Measurements from ENCODE around the gene ICOS. TPM values are rescaled to one million over a fixed set of nuclear protein-coding genes. Genes with fewer than 3 reads are reported as not detected.

Gene ICOS
- total RNA-seq, 1 experiment from 2014 or later = not detected

DNA sequence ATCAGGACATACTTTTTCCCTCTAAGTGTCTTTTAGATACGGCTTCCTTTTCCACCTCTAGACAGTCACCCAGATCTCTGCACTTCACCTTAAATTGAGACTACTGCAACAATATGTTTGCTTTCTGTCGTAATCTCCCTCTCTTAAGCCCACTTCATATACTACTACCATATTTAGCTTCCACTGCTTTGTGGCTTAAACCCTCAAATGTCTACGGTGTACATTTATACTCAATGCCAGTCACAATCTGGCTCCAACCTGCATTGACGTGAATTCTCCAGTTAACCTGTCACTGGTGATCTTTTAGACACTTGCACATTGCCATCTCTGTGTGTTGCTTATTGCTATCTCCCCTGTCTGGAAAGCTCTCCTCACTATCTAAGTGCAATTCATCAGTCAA is 56.4 kb downstream of the ICOS start:
- CTCF ChIA-PET = no interaction called here
- POLR2A ChIA-PET (ENCODE audit: unreplicated experiment) = no interaction called here
- Histone ChIP-seq H3K27ac (no peak overlapping the region), H3F3A (ENCODE audit: insufficient read depth, low read depth) (no peaks in the 10 kb centered on the region), H3K36me3 (ENCODE audit: low read depth) (no peaks in the 10 kb centered on the region), H4K20me1 (ENCODE audit: insufficient read depth) (no peaks in the 10 kb centered on the region), H3K9me2 (ENCODE audit: insufficient read depth) (no peaks in the 10 kb centered on the region), H3K79me2 (ENCODE audit: low read depth) (no peaks in the 10 kb centered on the region), H3K4me1 (replicated peaks; ENCODE audit: insufficient read depth) (no peaks in the 10 kb centered on the region), H2AFZ (no peak overlapping the region), H3K27me3 (ENCODE audit: insufficient read depth, low read depth) (no peaks in the 10 kb centered on the region), H3K4me2 (no peak overlapping the region), H3K9me3 (ENCODE audit: insufficient read depth, low read depth) (no peaks in the 10 kb centered on the region), H3K4me3 (no peak overlapping the region)
- intact Hi-C loops (cut with micrococcal nuclease; ENCODE audit: unreplicated experiment) = no loop called here
- TF ChIP-seq EZH2 (IDR thresholded peaks at IDR 0.05; ENCODE audit: low read depth) = no peak
- TF ChIP-seq, protein P1, sequence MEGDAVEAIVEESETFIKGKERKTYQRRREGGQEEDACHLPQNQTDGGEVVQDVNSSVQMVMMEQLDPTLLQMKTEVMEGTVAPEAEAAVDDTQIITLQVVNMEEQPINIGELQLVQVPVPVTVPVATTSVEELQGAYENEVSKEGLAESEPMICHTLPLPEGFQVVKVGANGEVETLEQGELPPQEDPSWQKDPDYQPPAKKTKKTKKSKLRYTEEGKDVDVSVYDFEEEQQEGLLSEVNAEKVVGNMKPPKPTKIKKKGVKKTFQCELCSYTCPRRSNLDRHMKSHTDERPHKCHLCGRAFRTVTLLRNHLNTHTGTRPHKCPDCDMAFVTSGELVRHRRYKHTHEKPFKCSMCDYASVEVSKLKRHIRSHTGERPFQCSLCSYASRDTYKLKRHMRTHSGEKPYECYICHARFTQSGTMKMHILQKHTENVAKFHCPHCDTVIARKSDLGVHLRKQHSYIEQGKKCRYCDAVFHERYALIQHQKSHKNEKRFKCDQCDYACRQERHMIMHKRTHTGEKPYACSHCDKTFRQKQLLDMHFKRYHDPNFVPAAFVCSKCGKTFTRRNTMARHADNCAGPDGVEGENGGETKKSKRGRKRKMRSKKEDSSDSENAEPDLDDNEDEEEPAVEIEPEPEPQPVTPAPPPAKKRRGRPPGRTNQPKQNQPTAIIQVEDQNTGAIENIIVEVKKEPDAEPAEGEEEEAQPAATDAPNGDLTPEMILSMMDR (conservative IDR thresholded peaks at IDR 0.05) = no peak
- BruUV-seq (replicated peaks) = no TSS peak
- DNase-seq = no peak

DNA sequence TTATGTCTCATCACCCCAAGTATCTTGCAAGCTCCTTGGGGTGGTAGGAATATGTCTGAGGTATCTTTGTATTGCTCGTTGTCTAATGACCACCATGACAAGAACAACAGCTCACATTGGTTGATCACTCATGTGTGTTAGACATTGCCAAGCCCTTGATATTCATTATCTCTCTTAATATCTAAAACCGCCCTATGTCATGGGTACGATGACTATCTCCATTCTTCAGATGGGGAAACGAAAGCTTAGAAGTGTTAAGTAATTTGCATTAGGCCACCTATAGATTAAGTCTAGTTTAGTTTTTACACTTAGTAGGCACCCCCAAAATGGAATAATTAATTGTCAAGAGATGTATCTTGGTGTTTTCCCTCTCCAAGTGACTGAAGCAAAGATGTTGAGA is 57.0 kb downstream of the ICOS start:
- no peaks in the 10 kb centered on the region for H3K79me2 ChIP-seq (ENCODE audit: low read depth)
- H3F3A ChIP-seq (ENCODE audit: insufficient read depth, low read depth) = no peaks in the 10 kb centered on the region
- H3K27me3 ChIP-seq (ENCODE audit: insufficient read depth, low read depth) = no peaks in the 10 kb centered on the region
- H2AFZ ChIP-seq = no peak overlapping the region
- TF ChIP-seq EZH2 (IDR thresholded peaks at IDR 0.05; ENCODE audit: low read depth) = no peak
- TF ChIP-seq, protein P1 (conservative IDR thresholded peaks at IDR 0.05) = no peak
- no peaks in the 10 kb centered on the region for H3K4me1 ChIP-seq (replicated peaks; ENCODE audit: insufficient read depth)
- intact Hi-C loops (cut with micrococcal nuclease; ENCODE audit: unreplicated experiment) = no loop called here
- no peak overlapping the region for H3K4me2 ChIP-seq
- CTCF ChIA-PET = no interaction called here
- no TSS peak for BruUV-seq (replicated peaks)
- no peaks in the 10 kb centered on the region for H3K9me3 ChIP-seq (ENCODE audit: insufficient read depth, low read depth)
- no peaks in the 10 kb centered on the region for H3K9me2 ChIP-seq (ENCODE audit: insufficient read depth)
- no peaks in the 10 kb centered on the region for H3K36me3 ChIP-seq (ENCODE audit: low read depth)
- no peak for DNase-seq
- POLR2A ChIA-PET (ENCODE audit: unreplicated experiment) = no interaction called here
- H3K27ac ChIP-seq = no peak overlapping the region
- H4K20me1 ChIP-seq (ENCODE audit: insufficient read depth) = no peaks in the 10 kb centered on the region
- H3K4me3 ChIP-seq = no peak overlapping the region

DNA sequence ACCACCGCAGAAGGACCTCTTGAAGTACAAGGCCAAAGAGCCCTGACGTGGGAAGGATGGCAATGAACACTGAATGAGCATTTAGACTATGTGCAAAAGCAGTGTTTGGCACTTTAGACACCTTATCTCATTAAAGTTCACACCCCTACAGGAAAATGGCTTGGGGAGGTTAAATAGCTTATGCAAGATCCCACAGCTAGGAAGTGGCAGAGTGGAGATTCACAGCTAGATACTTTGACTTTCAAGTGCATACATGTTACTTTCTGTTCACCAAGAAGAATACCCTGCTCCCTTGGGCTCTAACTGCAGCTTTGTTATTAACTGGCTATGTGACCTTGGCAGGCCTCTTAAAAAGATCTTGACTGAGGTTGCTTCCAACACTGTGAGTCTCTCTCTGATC is 58.2 kb downstream of the ICOS start:
- no peaks in the 10 kb centered on the region for H3K4me1 ChIP-seq (replicated peaks; ENCODE audit: insufficient read depth)
- no peaks in the 10 kb centered on the region for H3K27me3 ChIP-seq (ENCODE audit: insufficient read depth, low read depth)
- no peak overlapping the region for H2AFZ ChIP-seq
- H3K36me3 ChIP-seq (ENCODE audit: low read depth) = no peaks in the 10 kb centered on the region
- ChIA-PET CTCF (no interaction called here), POLR2A (ENCODE audit: unreplicated experiment) (no interaction called here)
- intact Hi-C loops (cut with micrococcal nuclease; ENCODE audit: unreplicated experiment) = no loop called here
- H3K4me3 ChIP-seq = no peak overlapping the region
- H3K9me2 ChIP-seq (ENCODE audit: insufficient read depth) = no peaks in the 10 kb centered on the region
- H3K9me3 ChIP-seq (ENCODE audit: insufficient read depth, low read depth) = no peaks in the 10 kb centered on the region
- H3K4me2 ChIP-seq = no peak overlapping the region
- H4K20me1 ChIP-seq (ENCODE audit: insufficient read depth) = no peaks in the 10 kb centered on the region
- no peak overlapping the region for H3K27ac ChIP-seq
- no peak for DNase-seq
- BruUV-seq (replicated peaks) = no TSS peak
- no peaks in the 10 kb centered on the region for H3K79me2 ChIP-seq (ENCODE audit: low read depth)
- TF ChIP-seq, protein P1 (conservative IDR thresholded peaks at IDR 0.05) = no peak
- no peak for TF ChIP-seq EZH2 (IDR thresholded peaks at IDR 0.05; ENCODE audit: low read depth)
- H3F3A ChIP-seq (ENCODE audit: insufficient read depth, low read depth) = no peaks in the 10 kb centered on the region

Data from PC-9 (cell line).